HCT116 (cell line): ENCODE results near the gene RPL31. TPM values are rescaled to one million over a fixed set of nuclear protein-coding genes. Genes with fewer than 3 reads are reported as not detected.

Experiments used
- ATAC-seq: fragments of 200-7000 bp; cut with Tn5 transposase; 2 replicates; pipeline ENCODE4 v1.9.1; 2020; ENCODE audit warnings: mild to moderate bottlenecking, moderate library complexity
- BruUV-seq: library from RNA; stranded (reverse); fragments of 400-500 nt; replicated peaks from 2 replicates; lab custom pipeline; 2021; lab: Mats Ljungman, UMichigan
- CTCF ChIA-PET: fragments of 300-600 bp; sonication (Branson Sonifier 250); formaldehyde crosslinking; loops from one replicate; lab custom pipeline; 2021; ENCODE audit warnings: antibody characterized with exemption; lab: Charles Lee
- POLR2A ChIA-PET: fragments of 300-600, 350-600 bp; sonication (Branson Sonifier 250); formaldehyde crosslinking; loops from one replicate; lab custom pipeline; 2021; ENCODE audit warnings: antibody characterized with exemption; lab: Charles Lee
- RAD21 ChIA-PET, 2 experiments: fragments of 300-600 bp; sonication (Branson Sonifier 250); formaldehyde crosslinking; loops; one replicate each; lab custom pipeline; 2023; ENCODE audit warnings: low total read pairs in 2 of 2; ENCODE audit not compliant: uncharacterized antibody in 2 of 2, unreplicated experiment in 2 of 2, low non-redundant PET in 1 of 2; lab: Charles Lee
- DNase-seq: peaks from one replicate; pipeline ENCODE4 v3.0.0-alpha.2; 2010; ENCODE audit warnings: low read depth, low spot score
- H2AFZ ChIP-seq: fragments of 200-600 bp; shearing (Covaris generic), sonication (generic); 2 replicates; pipeline ENCODE4 v1.6.1; 2017; ENCODE audit warnings: low read depth, mixed run types, mixed read lengths, antibody characterized with exemption, low read length; ENCODE audit not compliant: poor library complexity, severe bottlenecking
- H3K27ac ChIP-seq: 2 replicates; pipeline ENCODE4 v1.5.1; 2012; ENCODE audit warnings: low read depth, low read length
- H3K27me3 ChIP-seq: fragments of 200-600 bp; sonication (generic); 2 replicates; pipeline ENCODE4 v1.6.1; 2016; ENCODE audit warnings: mixed run types, low read length, mixed read lengths; ENCODE audit not compliant: insufficient read depth
- H3K36me3 ChIP-seq, 2 experiments: fragments of 200-500 bp in 1 of 2; fragments of 200-600 bp in 1 of 2; sonication (Bioruptor generic) in 1 of 2; sonication (generic) in 1 of 2; 2 replicates each; pipeline versions ENCODE4 v1.5.1 to v1.6.1; 2014 to 2016; ENCODE audit warnings: low read length in 2 of 2, inconsistent platforms in 1 of 2, mixed read lengths in 1 of 2, mixed run types in 1 of 2; ENCODE audit not compliant: insufficient read depth in 2 of 2, control insufficient read depth in 1 of 2
- H3K4me1 ChIP-seq, 2 experiments: fragments of 200-600 bp in 1 of 2; sonication (generic) in 1 of 2; 2 replicates each; pipeline versions ENCODE4 v1.5.1 to v1.6.1; 2012 to 2017; ENCODE audit warnings: low read length in 2 of 2, inconsistent platforms in 1 of 2, mild to moderate bottlenecking in 1 of 2, mixed read lengths in 1 of 2, mixed run types in 1 of 2, moderate library complexity in 1 of 2; ENCODE audit not compliant: insufficient read depth in 2 of 2, control insufficient read depth in 1 of 2
- H3K4me2 ChIP-seq: fragments of 200-600 bp; sonication (generic); 2 replicates; pipeline ENCODE4 v1.6.1; 2017; ENCODE audit warnings: mixed run types, low read length, mixed read lengths
- H3K4me3 ChIP-seq, 2 experiments: fragments of 200-600 bp in 1 of 2; sonication (generic) in 1 of 2; replicated peaks in 1 of 2; 2 replicates each; pipeline ENCODE4 v1.5.1; 2011 to 2016; ENCODE audit warnings: low read length in 2 of 2, control low read depth in 1 of 2, low read depth in 1 of 2, mild to moderate bottlenecking in 1 of 2, mixed read lengths in 1 of 2, mixed run types in 1 of 2
- H3K79me2 ChIP-seq: fragments of 200-600 bp; sonication (generic); 2 replicates; pipeline ENCODE4 v1.6.1; 2017; ENCODE audit warnings: mild to moderate bottlenecking, mixed run types, low read length, moderate library complexity, mixed read lengths; ENCODE audit not compliant: insufficient read depth
- H3K9ac ChIP-seq: fragments of 200-600 bp; sonication (generic); 2 replicates; pipeline ENCODE4 v1.6.1; 2016; ENCODE audit warnings: low read length, mixed read lengths
- H3K9me2 ChIP-seq: fragments of 200-600 bp; sonication (generic), shearing (Covaris generic); 2 replicates; pipeline ENCODE4 v1.6.1; 2017; ENCODE audit warnings: mixed run types, mild to moderate bottlenecking, moderate library complexity; ENCODE audit not compliant: insufficient read depth
- H3K9me3 ChIP-seq, 2 experiments: fragments of 200-500 bp in 1 of 2; fragments of 200-600 bp in 1 of 2; sonication (Bioruptor generic) in 1 of 2; sonication (generic) in 1 of 2; 2 replicates each; pipeline ENCODE4 v1.6.1; 2014 to 2017; ENCODE audit warnings: low read length in 2 of 2, mixed read lengths in 2 of 2, inconsistent platforms in 1 of 2, low read depth in 1 of 2, mild to moderate bottlenecking in 1 of 2, mixed run types in 1 of 2, moderate library complexity in 1 of 2; ENCODE audit not compliant: control insufficient read depth in 1 of 2, insufficient read depth in 1 of 2
- H4K20me1 ChIP-seq: fragments of 200-600 bp; sonication (generic), shearing (Covaris generic); 2 replicates; pipeline ENCODE4 v1.6.1; 2017; ENCODE audit warnings: mixed run types, mild to moderate bottlenecking, moderate library complexity; ENCODE audit not compliant: insufficient read depth
- CEBPB ChIP-seq: IDR thresholded peaks from 2 replicates; pipeline ENCODE4 v1.6.1; 2012; ENCODE audit warnings: low read depth
- CTCF ChIP-seq, 3 experiments: fragments of 200-600 bp in 1 of 3; sonication (generic) in 1 of 3; IDR thresholded peaks in 2 of 3; conservative IDR thresholded peaks in 1 of 3; 2 replicates each; pipeline ENCODE4 v1.5.1; 2012 to 2017; ENCODE audit warnings: low read depth in 2 of 3, low read length in 2 of 3, antibody characterized with exemption in 1 of 3, borderline replicate concordance in 1 of 3, control low read depth in 1 of 3, mild to moderate bottlenecking in 1 of 3, mixed read lengths in 1 of 3, mixed run types in 1 of 3, moderate library complexity in 1 of 3; ENCODE audit not compliant: insufficient read depth in 1 of 3
- EGR1 ChIP-seq: IDR thresholded peaks from 2 replicates; pipeline ENCODE4 v1.6.1; 2012; ENCODE audit warnings: low read depth
- ELF1 ChIP-seq: IDR thresholded peaks from 2 replicates; pipeline ENCODE4 v1.6.1; 2012; ENCODE audit warnings: low read depth, borderline replicate concordance
- POLR2AphosphoS5 ChIP-seq: IDR thresholded peaks from 2 replicates; pipeline ENCODE4 v1.6.1; 2011; ENCODE audit warnings: mild to moderate bottlenecking, low read depth, low read length, moderate library complexity
- RAD21 ChIP-seq: IDR thresholded peaks from 2 replicates; pipeline ENCODE4 v1.6.1; 2012; ENCODE audit warnings: low read depth, mild to moderate bottlenecking
- SIN3A ChIP-seq: IDR thresholded peaks from 2 replicates; pipeline ENCODE4 v1.6.1; 2012; ENCODE audit warnings: low read depth
- SP1 ChIP-seq: IDR thresholded peaks from 2 replicates; pipeline ENCODE4 v1.6.1; 2012; ENCODE audit warnings: low read depth
- YY1 ChIP-seq: IDR thresholded peaks from 2 replicates; pipeline ENCODE4 v1.6.1; 2011; ENCODE audit warnings: low read length, low read depth, moderate library complexity, mild to moderate bottlenecking; ENCODE audit not compliant: insufficient replicate concordance; ENCODE audit errors: extremely low read depth
- ZFX ChIP-seq: fragments of 450-650 bp; IDR thresholded peaks from 2 replicates; pipeline ENCODE4 v1.6.1; 2017
- ZNF274 ChIP-seq: fragments of 200-500 bp; sonication (Bioruptor generic); IDR thresholded peaks from 2 replicates; pipeline ENCODE4 v1.6.1; 2014; ENCODE audit warnings: mild to moderate bottlenecking, low read depth, low read length, inconsistent platforms
- intact Hi-C: fragments of 100-400 bp; cut with micrococcal nuclease; formaldehyde crosslinking; loops from 2 replicates; pipeline ENCODE4 v1.10.0; 2022
- total RNA-seq: library from RNA; stranded (reverse); gene quantifications from one replicate; pipeline ENCODE4 v1.2.1, GENCODE V29; 2021; ENCODE audit not compliant: unreplicated experiment
- TF ChIP-seq, protein P1 (sequence below): IDR thresholded peaks from 2 replicates; pipeline ENCODE4 v1.6.1; 2012
- TF ChIP-seq, protein P2 (sequence below): IDR thresholded peaks from 2 replicates; pipeline ENCODE4 v1.6.1; 2012

RPL31 gene
- total RNA-seq, 1 experiment from 2014 or later = 1,340 TPM

- Histone ChIP-seq H3K9me3 (no peaks in the 10 kb centered on the region), H3K4me2 (no peak overlapping the region), H3K4me1 (no peaks in the 10 kb centered on the region), H3K79me2 (no peaks in the 10 kb centered on the region), H3K4me3 (no peak overlapping the region), H3K27me3 (no peaks in the 10 kb centered on the region), H4K20me1 (no peaks in the 10 kb centered on the region), H2AFZ (no peak overlapping the region), H3K9me2 (no peaks in the 10 kb centered on the region), H3K9ac (no peak overlapping the region), H3K36me3 (no peaks in the 10 kb centered on the region), H3K27ac (no peak overlapping the region)
- DNase-seq (no peak), ATAC-seq (no peak)
- TF ChIP-seq POLR2AphosphoS5 (no peak), YY1 (no peak), RAD21 (no peak), ZNF274 (no peak), CEBPB (no peak), ELF1 (no peak), EGR1 (no peak), SIN3A (no peak), SP1 (no peak), CTCF (IDR thresholded peaks at IDR 0.05 in 2 of 3, conservative IDR thresholded peaks at IDR 0.05 in 1 of 3; ENCODE audit: borderline replicate concordance in 1 of 3, insufficient read depth in 1 of 3, low read depth in 2 of 3, low read length in 2 of 3) (no peak), ZFX (no peak)
- TF ChIP-seq, protein P1, sequence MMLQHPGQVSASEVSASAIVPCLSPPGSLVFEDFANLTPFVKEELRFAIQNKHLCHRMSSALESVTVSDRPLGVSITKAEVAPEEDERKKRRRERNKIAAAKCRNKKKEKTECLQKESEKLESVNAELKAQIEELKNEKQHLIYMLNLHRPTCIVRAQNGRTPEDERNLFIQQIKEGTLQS = no peak
- TF ChIP-seq, protein P2, sequence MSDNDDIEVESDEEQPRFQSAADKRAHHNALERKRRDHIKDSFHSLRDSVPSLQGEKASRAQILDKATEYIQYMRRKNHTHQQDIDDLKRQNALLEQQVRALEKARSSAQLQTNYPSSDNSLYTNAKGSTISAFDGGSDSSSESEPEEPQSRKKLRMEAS = no peak
- POLR2A ChIA-PET = interaction anchor here (0.9 kb wide), 1 partner anchor 35 kb away, joined by 3 read pairs; no protein-coding TSS in a partner anchor
- no TSS peak for BruUV-seq
- CTCF ChIA-PET = no interaction called here
- intact Hi-C loops = no loop called here
- RAD21 ChIA-PET = no interaction called here
These were observed 46.9 kb upstream of the RPL31 start for GRCh38 chr2:100955226-100955625.
